DOHH2 (cell line): Measurements from ENCODE around the gene OR2A7.
"Not testable (repeated sequence)": the region's sequence is repeated elsewhere in the genome, so short reads cannot be mapped to it uniquely, and the experiment has no call there.

Experiments used
- CTCF ChIP-seq: fragments of 200-600 bp; sonication (generic); IDR thresholded peaks from one replicate; pipeline ENCODE4 v1.5.1; 2014; ENCODE audit warnings: antibody characterized with exemption, mild to moderate bottlenecking, low read depth, low read length; ENCODE audit not compliant: poor library complexity, severe bottlenecking
- EZH2phosphoT487 ChIP-seq: fragments of 200-600 bp; sonication (generic); IDR thresholded peaks from 2 replicates; pipeline ENCODE4 v1.6.1; 2017; ENCODE audit warnings: borderline replicate concordance, mild to moderate bottlenecking, antibody characterized with exemption, low read length, moderate library complexity, mixed read lengths

DNA sequence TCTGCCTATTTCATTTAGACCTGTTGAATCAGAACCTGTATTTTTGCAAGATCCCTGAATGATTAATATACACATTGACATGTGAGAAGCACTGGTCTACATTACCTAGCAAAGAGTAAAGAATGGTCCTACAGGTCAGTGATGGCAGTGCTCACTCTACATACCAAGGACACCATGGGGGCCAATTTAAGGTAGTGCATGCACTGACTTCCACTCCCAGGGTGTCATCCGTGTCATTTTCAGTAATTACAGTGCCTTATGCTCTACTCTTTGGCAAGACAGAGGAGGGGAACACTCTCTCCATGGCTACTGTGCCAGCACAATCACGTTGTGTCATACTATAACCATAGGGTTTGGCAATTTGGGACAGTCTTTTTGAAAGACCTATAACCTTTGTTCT lies 19.2 kb downstream of the OR2A7 start:
- TF ChIP-seq CTCF, EZH2phosphoT487: not testable (repeated sequence)
